ENCODE results near the gene SLC6A3.
"Not testable (repeated sequence)": the region's sequence is repeated elsewhere in the genome, so short reads cannot be mapped to it uniquely, and the experiment has no call there.

SLC6A3 gene

DNA sequence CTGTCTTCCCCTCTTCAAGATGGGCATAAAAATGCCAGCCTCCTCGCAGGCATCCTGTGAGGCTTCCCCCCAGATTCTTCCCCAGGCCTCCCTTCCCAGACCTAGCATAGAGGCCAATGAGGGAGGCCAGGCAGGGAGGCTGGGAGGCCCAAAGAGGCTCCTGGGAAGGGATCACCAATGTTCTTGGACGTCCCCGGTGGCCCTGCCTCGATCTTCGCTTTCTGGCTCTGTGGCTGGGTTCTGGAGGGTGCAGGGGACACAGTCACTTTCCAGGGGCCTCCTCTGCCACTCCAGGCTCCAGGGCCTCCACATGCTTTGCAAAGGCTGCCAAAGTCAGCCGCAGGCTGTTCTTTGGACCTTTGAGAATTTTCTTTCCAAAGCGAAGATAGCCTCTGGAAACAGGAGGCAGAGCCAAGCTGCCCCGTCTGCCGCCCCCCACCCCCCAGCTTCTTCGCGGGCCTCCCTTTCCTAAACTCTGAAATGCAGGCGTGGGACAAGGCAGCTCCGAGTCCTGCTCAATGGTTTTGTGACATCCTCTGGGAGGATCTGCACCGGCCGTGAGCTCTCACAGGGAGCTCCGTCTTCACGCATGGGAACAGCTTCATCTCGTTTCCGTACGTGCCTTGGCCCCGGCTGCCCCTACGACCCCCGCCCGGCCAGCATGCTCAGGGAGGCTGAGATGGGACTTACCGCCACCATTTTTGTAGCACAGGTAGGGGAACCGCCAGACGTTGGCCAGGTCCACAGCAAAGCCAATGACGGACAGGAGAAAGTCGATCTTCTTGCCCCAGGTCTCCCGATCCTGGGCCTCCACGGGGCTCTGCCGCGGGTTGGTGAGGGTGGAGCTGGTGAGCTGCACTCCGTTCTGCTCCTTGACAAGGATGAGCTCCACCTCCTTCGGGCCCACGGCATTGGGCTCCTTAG is 2.8 kb downstream of the SLC6A3 start:
- no peak for DNase-seq (ENCODE audit: low read depth in 2 of 2)

DNA sequence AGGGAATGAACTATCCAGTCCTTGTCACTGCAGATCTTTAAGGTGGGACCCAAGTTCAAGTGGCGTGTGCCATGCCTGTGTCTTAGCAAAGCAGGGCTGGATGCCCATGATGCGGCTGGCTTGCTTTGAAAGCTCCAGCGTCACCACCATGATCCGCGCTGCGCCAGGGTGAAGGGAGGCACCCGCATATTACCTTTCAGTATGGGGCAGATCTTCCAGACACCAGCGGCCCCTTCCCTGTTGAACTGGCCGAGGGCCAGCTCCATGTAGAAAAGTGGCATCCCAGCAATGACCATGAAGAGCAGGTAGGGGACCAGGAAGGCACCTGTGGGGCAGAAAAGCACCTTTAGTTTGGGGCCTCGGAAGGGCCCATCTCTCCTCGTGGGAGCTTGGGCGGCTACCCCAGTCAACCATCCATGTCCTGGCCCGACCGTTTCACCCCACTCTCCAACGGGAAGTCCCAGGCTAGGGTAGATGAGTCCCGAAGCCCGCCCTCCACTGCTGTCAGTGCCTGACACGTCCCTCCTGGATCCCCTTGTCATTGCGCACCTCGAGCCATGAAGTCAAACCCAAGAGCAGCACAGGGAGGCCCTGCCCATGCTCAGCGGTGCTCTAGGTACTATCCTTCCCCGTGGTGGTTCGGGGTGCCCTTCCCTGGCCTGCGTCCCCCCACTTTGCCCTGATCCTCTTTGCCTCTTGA is 3.9 kb downstream of the SLC6A3 start:
- DNase-seq (ENCODE audit: low read depth in 2 of 2), result no peak

DNA sequence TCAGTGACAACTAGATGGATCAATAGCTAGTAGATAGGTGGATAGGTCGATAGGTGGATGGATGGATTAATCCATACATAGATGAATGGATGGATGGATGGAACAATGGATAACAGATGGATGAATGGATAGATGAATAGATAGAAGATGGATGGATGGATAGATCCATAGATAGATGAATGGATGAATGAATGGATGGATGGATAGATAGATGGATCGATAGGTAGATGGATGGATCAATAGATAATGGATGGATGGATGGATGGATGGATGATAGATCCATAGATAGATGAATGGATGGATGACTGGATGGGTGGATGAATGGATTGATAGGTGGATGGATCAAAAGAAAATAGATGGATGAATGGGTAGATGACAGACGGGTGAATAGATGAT is 5.1 kb downstream of the SLC6A3 start:
- DNase-seq (ENCODE audit: low read depth in 2 of 2), result no peak

DNA sequence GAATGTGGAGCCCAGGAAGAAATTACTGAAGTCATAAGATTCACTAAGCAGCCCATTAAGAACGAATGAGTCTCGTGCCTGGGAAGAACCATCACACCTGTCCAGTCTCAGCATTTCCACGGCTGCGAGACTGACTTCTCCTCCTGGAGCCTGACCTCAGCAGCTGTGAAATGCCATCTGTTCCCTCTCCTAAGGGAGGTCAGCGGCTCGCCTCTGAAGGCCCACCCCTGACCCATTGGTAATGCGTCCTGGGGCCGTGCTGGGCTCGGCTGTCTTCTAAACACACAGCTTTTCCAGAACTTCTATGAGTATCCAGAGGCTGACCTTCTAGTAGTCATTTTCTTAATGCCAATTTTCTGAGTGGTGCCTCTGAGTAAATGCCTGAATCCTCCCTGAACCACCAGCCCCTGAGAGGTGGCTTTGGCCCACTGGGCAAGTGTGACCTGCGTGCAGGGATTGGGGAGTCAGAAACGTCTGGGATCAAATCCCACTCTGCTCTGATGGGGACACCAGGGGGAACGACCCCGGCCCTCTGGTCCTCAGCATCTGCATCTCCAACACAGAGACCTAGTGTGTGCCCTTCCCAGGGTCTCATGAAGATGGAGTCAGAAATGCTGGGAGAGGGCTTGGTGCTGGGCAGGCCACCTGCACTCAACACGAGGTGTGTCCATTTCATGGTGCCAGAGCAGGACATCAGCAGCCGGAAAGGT is 5.7 kb downstream of the SLC6A3 start:
- DNase-seq (ENCODE audit: low read depth in 2 of 2), result no peak

DNA sequence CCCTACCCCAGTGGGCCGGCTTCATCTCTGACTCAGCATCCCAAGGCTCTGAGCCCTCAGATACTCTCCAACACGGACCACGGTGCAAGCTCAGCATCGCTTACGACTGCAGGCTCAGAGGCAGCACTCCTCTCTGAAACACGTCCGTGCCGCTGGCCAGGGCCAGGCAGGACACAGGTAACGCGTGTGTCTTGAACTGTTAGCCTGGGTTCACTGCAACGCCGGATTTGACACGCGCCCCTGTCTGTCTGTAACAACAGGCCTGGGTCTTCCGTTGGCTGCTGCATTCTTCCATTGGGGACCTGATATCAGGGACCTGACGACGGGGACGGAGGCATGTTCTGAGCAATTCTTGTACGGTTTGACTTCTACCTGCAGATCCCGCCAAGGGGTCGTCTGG is 6.4 kb downstream of the SLC6A3 start:
- no peak for DNase-seq (ENCODE audit: low read depth in 2 of 2)

DNA sequence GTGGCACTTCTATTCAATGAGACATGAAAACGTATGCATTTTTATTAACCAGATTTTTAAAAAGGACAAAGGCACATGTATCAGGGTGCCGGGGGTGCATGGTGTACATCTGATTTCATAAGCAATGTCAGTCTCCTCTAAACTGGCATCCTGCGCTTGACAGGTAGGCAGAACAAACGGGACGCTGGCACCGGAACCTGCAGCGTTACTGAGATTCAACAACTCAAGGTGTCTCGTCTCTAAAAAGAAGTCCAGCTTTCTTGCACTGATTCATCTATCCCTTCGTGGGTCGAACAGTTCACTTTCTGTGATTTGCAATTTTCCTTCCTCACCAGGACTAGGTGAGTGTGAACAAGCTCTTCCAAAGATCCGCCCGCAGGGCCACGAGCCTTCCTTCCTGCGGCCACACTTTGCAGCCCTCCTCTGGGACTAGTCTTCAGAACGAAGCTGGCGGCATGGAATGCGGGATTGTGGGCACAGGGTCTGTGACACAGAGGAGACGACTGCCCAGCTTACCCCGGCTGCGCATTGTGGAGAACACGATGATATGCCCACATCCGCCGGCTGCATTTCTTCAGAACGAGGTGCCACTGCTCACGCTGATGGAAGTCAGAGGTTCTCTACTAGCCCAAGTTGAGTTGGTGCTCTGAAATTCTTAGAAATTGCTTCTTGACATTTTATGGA is 7.2 kb downstream of the SLC6A3 start:
- no peak for DNase-seq (ENCODE audit: low read depth in 2 of 2)

DNA sequence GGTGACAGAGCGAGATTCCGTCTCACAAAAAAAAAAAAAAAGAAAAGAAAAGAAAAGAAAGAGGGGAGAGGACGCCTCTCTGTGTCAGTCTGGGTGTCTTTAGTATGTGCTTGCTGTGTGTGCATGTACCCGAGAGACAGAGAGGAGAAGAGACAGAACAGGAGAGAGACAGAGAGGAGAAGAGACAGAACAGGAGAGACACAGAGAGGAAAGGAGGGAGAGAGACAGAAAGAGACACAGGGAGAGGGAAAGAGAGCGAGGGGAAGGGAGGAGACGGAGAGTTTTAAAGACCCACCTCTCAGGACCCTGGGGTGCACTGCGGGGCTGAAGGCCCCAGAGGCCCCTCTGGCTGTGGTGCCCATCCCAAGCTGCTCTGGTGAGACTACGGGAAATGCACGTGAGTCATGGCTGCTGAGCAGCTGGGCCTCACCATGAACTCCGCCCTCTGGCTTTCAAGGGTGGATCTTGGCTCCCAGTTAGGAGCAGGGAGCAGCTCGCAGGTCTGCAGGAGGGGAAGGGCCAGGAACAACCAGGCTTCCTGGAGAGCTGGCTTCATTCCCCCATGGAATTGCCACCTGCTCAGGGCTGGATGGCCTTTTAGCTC is 7.9 kb downstream of the SLC6A3 start:
- no peak for DNase-seq (ENCODE audit: low read depth in 2 of 2)

DNA sequence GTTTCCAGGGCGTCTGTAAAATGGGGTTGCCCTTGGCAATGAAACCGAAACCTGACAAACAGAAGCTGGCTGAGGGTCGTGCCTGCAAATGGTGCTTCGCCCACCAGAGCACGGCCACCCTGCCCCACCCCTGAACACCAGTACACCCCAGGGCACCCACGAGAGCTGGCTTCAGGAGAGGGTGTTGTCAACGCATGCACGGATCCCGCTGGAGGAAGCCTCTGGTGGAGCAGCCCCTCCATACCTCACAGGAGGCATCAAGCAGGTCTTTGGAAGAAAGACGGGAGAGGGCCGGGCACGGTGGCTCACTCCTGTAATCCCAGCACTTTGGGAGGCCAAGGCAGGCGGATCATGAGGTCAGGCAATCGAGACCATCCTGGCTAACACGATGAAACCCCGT is 8.6 kb downstream of the SLC6A3 start:
- DNase-seq (ENCODE audit: low read depth in 2 of 2), result no peak

DNA sequence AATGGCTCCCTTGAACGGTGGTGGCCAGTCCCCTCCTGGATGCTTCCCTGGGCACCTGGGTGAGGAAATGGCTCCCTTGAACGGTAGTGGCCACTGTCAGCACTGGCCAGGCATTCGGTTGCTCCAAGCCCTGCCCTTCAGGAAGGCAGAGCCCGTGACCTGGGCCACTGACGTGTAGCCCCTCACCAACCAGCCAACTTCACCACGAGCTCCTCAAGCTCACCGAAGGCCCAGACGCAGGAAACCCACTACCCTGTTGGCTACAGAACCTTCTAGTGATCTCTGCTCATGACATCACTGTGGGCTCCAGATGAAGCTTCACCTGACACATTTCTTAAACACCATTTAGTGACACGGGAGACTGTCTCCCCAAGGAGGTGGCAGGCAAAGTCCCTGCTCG is 9.2 kb downstream of the SLC6A3 start:
- DNase-seq (ENCODE audit: low read depth in 2 of 2), result no peak

DNA sequence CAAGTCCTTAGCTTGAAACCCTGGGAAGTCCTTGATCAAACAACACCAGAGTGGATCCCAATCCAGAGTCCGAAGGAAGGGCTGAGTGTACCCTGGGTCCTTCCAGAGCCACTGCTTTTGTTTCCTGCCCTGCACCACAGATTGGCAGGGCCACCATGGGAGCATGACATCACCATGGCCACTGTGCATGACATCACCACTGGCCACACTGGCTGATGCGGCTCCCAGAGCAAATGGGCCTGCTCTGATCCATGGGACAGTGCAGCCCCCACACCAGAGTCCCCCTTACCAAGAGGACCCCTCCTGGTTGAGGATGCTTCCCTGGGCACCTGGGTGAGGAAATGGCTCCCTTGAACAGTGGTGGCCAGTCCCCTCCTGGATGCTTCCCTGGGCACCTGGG is 9.9 kb downstream of the SLC6A3 start:
- DNase-seq (ENCODE audit: low read depth in 2 of 2), result no peak

DNA sequence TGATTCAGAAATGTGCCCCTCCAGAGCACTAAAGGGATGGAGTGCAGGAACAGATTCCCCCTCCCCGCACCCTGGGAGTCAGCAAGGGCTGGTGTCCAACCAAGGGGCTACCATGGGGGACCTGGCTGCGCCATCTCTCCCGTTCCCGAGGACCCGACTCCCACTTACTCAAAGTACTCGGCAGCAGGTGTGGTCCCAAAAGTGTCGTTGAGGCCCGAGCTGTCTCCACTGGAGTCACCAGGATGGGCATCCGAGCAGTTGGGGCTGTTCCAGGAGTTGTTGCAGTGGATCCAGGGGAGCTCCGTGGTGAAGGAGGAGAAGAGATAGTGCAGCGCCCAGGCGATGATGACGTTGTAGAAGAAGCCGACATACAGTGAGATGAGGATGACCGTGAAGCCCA is 12.9 kb downstream of the SLC6A3 start:
- no peak for DNase-seq (ENCODE audit: low read depth in 2 of 2)

DNA sequence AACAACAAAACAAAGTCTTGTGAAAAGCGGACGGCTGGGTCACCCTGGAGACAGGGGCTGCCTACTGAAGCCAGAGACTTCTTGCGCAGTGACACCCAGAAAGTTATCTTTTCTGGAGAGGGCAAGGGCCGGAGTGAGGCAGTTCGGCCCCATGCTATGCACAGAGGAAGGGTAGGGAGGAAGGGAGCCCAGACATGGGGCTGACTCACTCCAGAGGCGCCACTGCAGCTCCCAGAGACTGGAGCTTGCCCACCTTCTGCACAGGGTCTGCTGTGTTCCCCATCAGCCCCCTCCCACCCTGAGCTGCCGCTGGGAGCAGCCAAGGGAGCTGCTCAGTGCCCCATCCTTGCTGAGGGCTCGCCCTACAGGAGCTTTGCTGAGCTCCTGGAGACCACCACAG is 13.3 kb downstream of the SLC6A3 start:
- DNase-seq (ENCODE audit: low read depth in 2 of 2), result no peak

DNA sequence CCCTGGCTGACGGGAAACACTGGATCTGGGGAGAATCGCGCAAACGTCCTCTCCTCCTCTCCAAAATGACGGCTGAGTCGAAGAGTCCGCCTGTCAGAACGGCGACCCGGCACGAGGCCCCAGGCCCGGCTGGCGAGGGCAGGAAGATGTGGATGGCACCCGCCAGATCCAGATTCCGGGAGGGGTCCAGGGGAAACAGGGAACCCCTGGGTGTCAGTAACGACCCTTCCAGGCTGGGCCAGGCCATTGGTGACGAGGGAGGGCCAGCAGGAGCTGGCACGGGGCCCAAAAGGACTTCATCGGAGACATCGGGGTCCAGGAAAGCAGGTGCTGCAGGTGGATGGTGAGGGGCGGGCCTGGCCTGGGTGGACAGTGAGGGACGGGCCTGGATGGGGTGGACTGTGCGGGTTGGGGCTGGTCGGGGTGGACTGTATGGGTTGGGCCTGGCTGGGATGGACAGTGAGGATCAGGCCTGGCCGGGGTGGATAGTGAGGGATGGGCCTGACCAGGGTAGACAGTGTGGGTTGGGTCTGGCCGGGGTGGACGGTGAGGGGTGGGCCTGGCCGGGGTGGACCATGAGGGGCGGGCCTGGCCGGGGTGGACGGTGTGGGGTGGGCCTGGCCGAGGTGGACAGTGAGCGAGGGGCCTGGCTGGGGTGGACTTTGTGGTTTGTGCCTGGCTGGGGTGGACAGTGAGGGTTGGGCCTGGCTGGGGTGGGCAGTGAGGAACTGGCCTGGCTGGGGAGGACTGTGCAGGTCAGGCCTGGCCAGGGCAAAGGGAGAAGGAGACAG is 14.0 kb downstream of the SLC6A3 start:
- DNase-seq (ENCODE audit: low read depth in 2 of 2), result no peak

DNA sequence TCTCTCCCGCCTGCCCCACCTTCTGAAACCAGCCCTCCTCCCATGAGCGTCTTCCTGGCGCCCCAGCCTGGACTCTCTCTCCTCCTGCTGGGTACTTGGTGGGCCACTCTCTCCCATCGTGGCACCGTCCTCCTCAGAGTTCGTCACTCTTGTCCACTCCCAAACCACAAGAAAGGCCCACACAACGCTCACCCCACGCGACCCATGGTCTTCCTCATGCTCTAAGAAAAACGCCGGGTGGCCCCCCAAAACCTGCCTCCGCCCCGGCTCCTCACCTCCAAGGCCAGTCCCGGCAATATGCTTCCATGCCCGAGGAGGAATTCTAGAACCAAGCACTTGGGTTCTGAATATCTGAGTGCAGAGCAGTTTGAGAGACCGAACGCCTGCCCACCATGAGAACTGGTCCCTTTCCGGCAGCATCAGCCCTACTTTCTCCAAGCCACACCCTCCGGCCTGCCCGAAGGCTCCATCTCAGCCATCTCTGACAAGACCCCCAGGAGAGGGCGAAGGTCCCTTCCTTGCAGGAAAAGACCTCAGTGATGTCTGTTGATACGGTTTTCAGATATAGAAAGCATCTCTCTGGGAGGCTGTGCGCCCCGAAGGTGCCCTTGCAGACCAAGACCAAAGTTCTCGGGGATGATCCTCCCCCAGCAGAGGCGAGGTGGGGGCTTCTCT is 15.0 kb downstream of the SLC6A3 start:
- no peak for DNase-seq (ENCODE audit: low read depth in 2 of 2)

DNA sequence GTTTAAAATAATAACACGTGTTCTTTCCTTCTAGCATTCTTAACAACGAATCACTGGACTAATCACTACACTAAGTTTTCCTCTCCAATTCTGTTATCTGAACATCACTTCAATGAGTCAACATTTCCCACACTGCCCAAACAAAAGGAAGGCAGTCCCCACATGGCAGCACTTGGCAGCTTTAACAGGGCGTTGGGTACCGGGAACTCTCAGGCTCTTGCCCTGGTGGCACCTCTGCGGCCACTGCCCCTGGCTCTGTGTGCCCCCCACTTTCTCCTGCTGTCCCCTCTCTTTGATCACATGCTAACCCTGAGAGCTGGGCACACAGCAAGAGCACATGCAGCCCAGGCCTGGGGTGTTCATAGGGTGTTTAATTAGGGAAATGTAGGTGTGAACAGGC is 15.7 kb downstream of the SLC6A3 start:
- no peak for DNase-seq (ENCODE audit: low read depth in 2 of 2)

DNA sequence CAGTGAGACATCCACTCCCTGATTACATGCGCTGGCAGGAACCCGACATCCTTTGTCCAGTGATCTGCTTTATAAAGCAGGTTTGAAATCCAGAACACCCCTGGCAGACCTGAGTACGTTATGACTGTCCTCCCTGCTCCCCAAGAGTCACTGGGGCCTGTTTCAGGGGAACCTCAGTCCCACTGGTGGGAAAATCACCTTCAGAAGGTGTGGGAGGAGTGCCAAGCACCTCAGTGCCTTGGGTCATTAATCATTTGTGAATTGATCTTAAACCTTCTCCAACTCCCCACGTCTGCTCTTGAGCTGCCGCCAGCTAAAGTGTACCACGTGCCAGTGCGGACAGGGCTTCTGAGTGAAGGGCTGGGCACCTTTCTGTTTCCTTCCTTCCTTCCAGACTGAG is 16.2 kb downstream of the SLC6A3 start:
- no peak for DNase-seq (ENCODE audit: low read depth in 2 of 2)

DNA sequence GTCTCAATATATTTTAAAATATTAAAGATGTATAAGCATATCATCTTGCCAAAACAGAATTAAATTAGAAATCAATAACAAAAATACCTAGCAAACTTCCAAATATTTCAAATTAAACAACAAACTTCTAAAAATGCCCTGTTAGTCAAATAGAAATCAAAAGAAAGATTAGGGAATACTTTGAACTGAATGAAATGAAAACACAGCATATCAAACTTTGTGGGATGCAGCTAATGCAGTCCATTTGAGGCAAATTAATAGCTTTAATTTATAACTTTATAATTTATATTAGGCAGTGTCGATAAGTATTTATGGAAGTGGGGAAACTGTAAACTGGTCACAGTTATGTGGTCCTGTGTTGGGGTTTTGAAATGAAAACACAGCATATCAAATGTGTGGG is 17.1 kb downstream of the SLC6A3 start:
- DNase-seq (ENCODE audit: low read depth in 2 of 2), result no peak

DNA sequence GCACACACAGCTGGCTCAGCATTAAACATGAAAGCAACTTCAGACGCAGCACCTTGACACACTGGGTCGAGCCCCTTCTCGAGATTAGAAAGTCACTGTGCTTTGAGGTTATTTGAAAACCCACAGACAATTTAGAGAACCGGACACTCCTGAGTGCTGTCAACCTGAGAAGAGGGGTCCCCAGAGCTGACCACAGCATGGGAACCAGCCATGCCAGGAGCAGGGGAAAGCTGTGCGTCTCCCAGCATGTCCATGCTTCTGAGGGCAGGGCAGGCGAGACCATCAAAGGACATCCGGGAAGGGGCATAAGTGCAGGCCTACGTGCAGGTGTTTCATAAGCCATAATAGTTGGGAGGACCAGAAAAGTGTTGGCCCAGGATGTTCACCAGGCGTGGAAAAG is 20.5 kb downstream of the SLC6A3 start:
- no peak for DNase-seq (ENCODE audit: low read depth in 2 of 2)

DNA sequence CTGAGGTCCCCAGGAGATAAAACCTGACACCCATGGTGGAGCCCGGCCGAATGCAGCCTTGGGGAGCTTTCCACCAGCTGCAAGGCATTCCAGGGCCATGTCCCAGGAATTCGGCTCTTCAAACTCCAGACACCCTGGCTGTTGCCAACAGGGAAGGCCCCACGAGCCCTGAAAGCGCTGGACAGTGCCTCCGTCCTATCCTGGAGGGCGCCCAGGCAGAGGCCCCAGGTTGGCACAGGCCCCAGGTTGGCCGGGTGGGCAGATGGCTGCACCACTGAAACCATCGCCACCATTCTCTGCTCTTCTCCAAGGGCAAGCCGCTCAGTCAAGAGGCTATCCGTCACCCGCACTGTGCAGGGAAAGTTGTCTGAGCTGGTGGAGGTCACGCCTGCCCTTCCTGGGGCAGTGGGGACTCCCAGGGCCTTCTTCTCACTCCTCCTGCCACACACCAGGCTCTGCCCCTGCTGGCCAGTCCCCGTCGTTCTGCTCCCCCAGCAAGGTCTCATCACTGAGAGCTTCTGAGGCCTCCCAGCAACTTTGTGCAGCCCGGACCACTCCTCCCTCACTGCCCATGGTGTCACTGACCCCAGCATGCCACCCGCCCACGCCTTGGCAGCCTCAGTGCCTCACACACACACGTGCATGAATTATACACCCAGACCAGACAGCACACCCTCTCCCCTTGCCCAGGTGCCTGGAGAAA is 21.2 kb downstream of the SLC6A3 start:
- DNase-seq (ENCODE audit: low read depth in 2 of 2), result no peak

DNA sequence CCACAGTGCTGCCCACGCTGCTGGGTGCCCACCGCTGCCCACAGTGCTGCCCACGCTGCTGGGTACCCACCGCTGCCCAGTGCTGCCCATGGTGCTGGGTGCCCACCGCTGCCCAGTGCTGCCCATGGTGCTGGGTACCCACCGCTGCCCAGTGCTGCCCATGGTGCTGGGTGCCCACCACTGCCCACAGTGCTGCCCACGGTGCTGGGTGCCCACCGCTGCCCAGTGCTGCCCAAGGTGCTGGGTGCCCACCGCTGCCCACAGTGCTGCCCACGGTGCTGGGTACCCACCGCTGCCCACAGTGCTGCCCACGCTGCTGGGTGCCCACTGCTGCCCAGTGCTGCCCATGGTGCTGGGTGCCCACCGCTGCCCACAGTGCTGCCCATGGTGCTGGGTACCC is 22.7 kb downstream of the SLC6A3 start:
- not testable (repeated sequence) for DNase-seq (ENCODE audit: low read depth in 2 of 2)
